K562 (cell line): ENCODE measurements around the gene GIGYF2. TPM values are rescaled to one million over a fixed set of nuclear protein-coding genes. Genes with fewer than 3 reads are reported as not detected.
A peak's percentile ranks its signal among the peaks of the same experiment; 100 is the strongest.

Experiments
- ATAC-seq: fragments of 200-7000 bp; cut with Tn5 transposase; 3 replicates; pipeline ENCODE4 v1.9.1; 2020; ENCODE audit warnings: moderate library complexity
- BruUV-seq: library from RNA; stranded (reverse); fragments of 400-500 nt; replicated peaks from 2 replicates; lab custom pipeline; 2021; lab: Mats Ljungman, UMichigan
- CTCF ChIA-PET: fragments of 300-600 bp; formaldehyde crosslinking; extraction: SDS; loops from one replicate; lab custom pipeline; 2021; ENCODE audit warnings: low intra/inter-chr PET ratio; lab: Yijun Ruan, JAX
- POLR2A ChIA-PET: fragments of 300-600, 350-650 bp; sonication (Branson Sonifier 250); formaldehyde crosslinking; extraction: SDS; loops from one replicate; lab custom pipeline; 2021; ENCODE audit warnings: antibody characterized with exemption, inconsistent platforms; lab: Yijun Ruan, JAX
- DNase-seq, 4 experiments: peaks; one replicate each; pipeline versions ENCODE4 v3.0.0 to v3.0.0-alpha.2; 2011 to 2018; ENCODE audit warnings: low spot score in 3 of 4, mixed read lengths in 3 of 4; ENCODE audit errors: extremely low read depth in 1 of 4
- FAIRE-seq: peaks from 2 replicates; lab custom pipeline; 2011; peaks lifted over from hg19 to GRCh38; lab: Jason Lieb, UNC
- H2AFZ ChIP-seq: 2 replicates; pipeline ENCODE4 v1.6.0; 2011; ENCODE audit warnings: low read depth, low read length, control low read depth, inconsistent platforms
- H3K27ac ChIP-seq: fragments of 200-600 bp; 3 replicates; pipeline ENCODE4 v1.8.0; 2011; ENCODE audit warnings: low read depth, mild to moderate bottlenecking, control low read depth, inconsistent platforms, low read length, moderate library complexity, mixed read lengths; ENCODE audit errors: extremely low read depth
- H3K27me3 ChIP-seq, 2 experiments: fragments of 300-600 bp in 1 of 2; 2 replicates in 1 of 2; 3 replicates in 1 of 2; pipeline versions ENCODE4 v1.6.0 to v1.8.0; 2011; ENCODE audit warnings: inconsistent platforms in 2 of 2, low read length in 2 of 2, mild to moderate bottlenecking in 1 of 2, mixed read lengths in 1 of 2, moderate library complexity in 1 of 2; ENCODE audit not compliant: control insufficient read depth in 2 of 2, insufficient read depth in 2 of 2
- H3K36me3 ChIP-seq: fragments of 300-600 bp; 3 replicates; pipeline ENCODE4 v1.8.0; 2011; ENCODE audit warnings: mild to moderate bottlenecking, low read length, inconsistent platforms; ENCODE audit not compliant: control insufficient read depth, insufficient read depth
- H3K4me1 ChIP-seq, 2 experiments: fragments of 200-600 bp in 1 of 2; replicated peaks in 1 of 2; 2 replicates in 1 of 2; 3 replicates in 1 of 2; pipeline versions ENCODE4 v1.5.1 to v1.8.0; 2011; ENCODE audit warnings: inconsistent platforms in 2 of 2, low read length in 2 of 2, mild to moderate bottlenecking in 1 of 2, mixed read lengths in 1 of 2, moderate library complexity in 1 of 2; ENCODE audit not compliant: control insufficient read depth in 2 of 2, insufficient read depth in 2 of 2
- H3K4me2 ChIP-seq: 2 replicates; pipeline ENCODE4 v1.6.1; 2011; ENCODE audit warnings: low read length, control low read depth, inconsistent platforms, mixed read lengths; ENCODE audit not compliant: insufficient read depth
- H3K4me3 ChIP-seq: fragments of 200-600 bp; sonication (generic), shearing (Covaris generic); 2 replicates; pipeline ENCODE4 v1.5.1; 2016; ENCODE audit warnings: control low read depth, inconsistent platforms
- H3K79me2 ChIP-seq: fragments of 200-600 bp; 3 replicates; pipeline ENCODE4 v1.8.0; 2011; ENCODE audit warnings: low read length, inconsistent platforms; ENCODE audit not compliant: control insufficient read depth, insufficient read depth
- H3K9ac ChIP-seq, 2 experiments: 2 replicates each; pipeline versions ENCODE4 v1.6.0 to v1.6.1; 2011; ENCODE audit warnings: low read depth in 2 of 2, low read length in 2 of 2, control low read depth in 1 of 2, inconsistent platforms in 1 of 2, mild to moderate bottlenecking in 1 of 2, mixed read lengths in 1 of 2; ENCODE audit not compliant: insufficient read depth in 1 of 2
- H3K9me1 ChIP-seq: one replicate; pipeline ENCODE4 v1.6.0; 2011; ENCODE audit warnings: inconsistent platforms, mild to moderate bottlenecking, low read length, moderate library complexity; ENCODE audit not compliant: control insufficient read depth, insufficient read depth
- H3K9me3 ChIP-seq: replicated peaks from 2 replicates; pipeline ENCODE4 v1.5.1; 2011; ENCODE audit warnings: low read depth, low read length, inconsistent platforms; ENCODE audit not compliant: control insufficient read depth, insufficient read depth
- H4K20me1 ChIP-seq: replicated peaks from 2 replicates; pipeline ENCODE4 v1.6.1; 2011; ENCODE audit warnings: low read length, inconsistent platforms, mixed read lengths; ENCODE audit not compliant: control insufficient read depth, insufficient read depth
- C11orf30 ChIP-seq: fragments of 450-650 bp; IDR thresholded peaks from 2 replicates; pipeline ENCODE4 v1.6.1; 2016; ENCODE audit warnings: low read depth, mild to moderate bottlenecking
- CSDE1 ChIP-seq, 2 experiments: fragments of 450-650 bp; IDR thresholded peaks; 2 replicates each; pipeline ENCODE4 v1.6.1; 2016; ENCODE audit warnings: mild to moderate bottlenecking in 1 of 2
- E2F3 ChIP-seq: fragments of 250-450 bp; sonication (Bioruptor Pico); IDR thresholded peaks from 2 replicates; pipeline ENCODE4 v1.4.0; 2020; ENCODE audit warnings: mild to moderate bottlenecking
- FOXJ3 ChIP-seq: sonication (generic); formaldehyde crosslinking; IDR thresholded peaks from 2 replicates; pipeline ENCODE4 v1.4.0; 2020; ENCODE audit warnings: mild to moderate bottlenecking, missing genetic modification reagents
- HDAC1 ChIP-seq, 2 experiments: fragments of 450-650 bp; IDR thresholded peaks; 2 replicates each; pipeline ENCODE4 v1.6.1; 2016 to 2017; ENCODE audit warnings: inconsistent platforms in 1 of 2, mild to moderate bottlenecking in 1 of 2, moderate library complexity in 1 of 2
- NFE2 ChIP-seq: IDR thresholded peaks from 2 replicates; pipeline ENCODE4 v1.6.1; 2014; ENCODE audit warnings: antibody characterized with exemption, low read depth
- RFX5 ChIP-seq: IDR thresholded peaks from 2 replicates; pipeline ENCODE4 v1.6.1; 2011; ENCODE audit warnings: low read depth, mild to moderate bottlenecking, improper control_type of control experiment, low read length
- SMAD2 ChIP-seq: fragments of 150-350 bp; IDR thresholded peaks from 2 replicates; pipeline ENCODE4 v1.6.1; 2014; ENCODE audit warnings: low read depth, mild to moderate bottlenecking, low read length
- ZNF316 ChIP-seq: fragments of 450-650 bp; IDR thresholded peaks from 2 replicates; pipeline ENCODE4 v1.6.1; 2016
- in situ Hi-C: fragments of 300-500 bp; cut with MboI; formaldehyde crosslinking; loops from 4 replicates; pipeline ENCODE4 v1.15.0; 2018; ENCODE audit warnings: inconsistent platforms, mixed read lengths
- intact Hi-C: fragments of 100-400 bp; cut with micrococcal nuclease; formaldehyde crosslinking; loops from 2 replicates; pipeline ENCODE4 v1.14.2; 2022
- polyA plus RNA-seq, 8 experiments: library from polyadenylated mRNA; depleted of rRNA in 4 of 8; stranded (reverse) in 5 of 8; unstranded in 3 of 8; fragments of >200 nt; fragmentation: Nextera tagmentation in 2 of 8; fragmentation: Illumina TruSeq in 1 of 8; extraction: Ambion mirVana in 2 of 8; extraction: Trizol in 1 of 8; gene quantifications; 2 replicates each; pipeline versions ENCODE4 v1.2.1 to v1.2.3, GENCODE V29; 2011 to 2014; ENCODE audit warnings: inconsistent platforms in 1 of 8, missing spikeins in 1 of 8
- total RNA-seq, 7 experiments: library from RNA; depleted of rRNA in 6 of 7; stranded (reverse); fragments of >200 nt in 6 of 7; fragmentation: Illumina TruSeq in 2 of 7; extraction: Trizol in 2 of 7; gene quantifications; 2 replicates each; pipeline versions ENCODE4 v1.2.1 to v1.2.3, GENCODE V29; 2011 to 2021; ENCODE audit warnings: low replicate concordance in 1 of 7
- TF ChIP-seq, protein P1 (sequence below): fragments of 450-650 bp; IDR thresholded peaks from 2 replicates; pipeline ENCODE4 v1.6.1; 2018; ENCODE audit warnings: mild to moderate bottlenecking, low read depth; ENCODE audit not compliant: partially characterized antibody
- TF ChIP-seq, protein P2 (sequence below): sonication (generic); formaldehyde crosslinking; IDR thresholded peaks from 2 replicates; pipeline ENCODE4 v1.8.1; 2023; ENCODE audit warnings: mild to moderate bottlenecking, missing genetic modification reagents
- TF ChIP-seq, protein P3 (sequence below): fragments of 450-650 bp; formaldehyde crosslinking; IDR thresholded peaks from 2 replicates; pipeline ENCODE4 v1.4.0; 2022; ENCODE audit warnings: missing genetic modification characterization
- TF ChIP-seq, protein P4 (sequence below): fragments of 150-350 bp; conservative IDR thresholded peaks from 2 replicates; pipeline ENCODE4 v1.6.1; 2014; ENCODE audit warnings: low read length

The GIGYF2 gene
- total and polyA plus RNA-seq, 9 of the 15 experiments (the other 6 are each of a cell fraction or from before 2014, with no cell fraction given): 12.7 to 52.7 (median 34.9) TPM

DNA sequence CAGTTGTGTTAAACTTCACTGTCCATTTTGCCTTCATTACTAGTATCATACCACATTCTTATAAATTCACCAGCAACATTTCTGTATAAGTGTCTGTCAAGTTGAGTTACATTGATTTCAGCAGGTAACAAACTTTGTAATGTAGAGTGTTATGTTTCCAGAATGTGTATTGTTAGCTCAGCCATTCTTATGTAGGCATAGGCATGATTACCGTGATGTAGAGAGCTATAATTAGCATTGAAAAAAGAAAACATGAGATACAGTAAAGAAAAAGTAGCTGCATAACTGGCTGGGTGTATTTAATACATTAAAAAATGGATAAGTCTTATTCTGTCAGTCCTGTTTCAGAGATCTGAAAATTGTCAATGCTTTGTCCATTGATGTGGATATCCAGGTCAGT lies 70.7 kb downstream of the GIGYF2 start (continued):
- TF ChIP-seq, protein P1, sequence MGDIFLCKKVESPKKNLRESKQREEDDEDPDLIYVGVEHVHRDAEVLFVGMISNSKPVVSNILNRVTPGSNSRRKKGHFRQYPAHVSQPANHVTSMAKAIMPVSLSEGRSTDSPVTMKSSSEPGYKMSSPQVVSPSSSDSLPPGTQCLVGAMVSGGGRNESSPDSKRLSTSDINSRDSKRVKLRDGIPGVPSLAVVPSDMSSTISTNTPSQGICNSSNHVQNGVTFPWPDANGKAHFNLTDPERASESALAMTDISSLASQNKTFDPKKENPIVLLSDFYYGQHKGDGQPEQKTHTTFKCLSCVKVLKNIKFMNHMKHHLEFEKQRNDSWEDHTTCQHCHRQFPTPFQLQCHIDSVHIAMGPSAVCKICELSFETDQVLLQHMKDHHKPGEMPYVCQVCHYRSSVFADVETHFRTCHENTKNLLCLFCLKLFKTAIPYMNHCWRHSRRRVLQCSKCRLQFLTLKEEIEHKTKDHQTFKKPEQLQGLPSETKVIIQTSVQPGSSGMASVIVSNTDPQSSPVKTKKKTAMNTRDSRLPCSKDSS: no peak
- TF ChIP-seq SMAD2: no peak

DNA sequence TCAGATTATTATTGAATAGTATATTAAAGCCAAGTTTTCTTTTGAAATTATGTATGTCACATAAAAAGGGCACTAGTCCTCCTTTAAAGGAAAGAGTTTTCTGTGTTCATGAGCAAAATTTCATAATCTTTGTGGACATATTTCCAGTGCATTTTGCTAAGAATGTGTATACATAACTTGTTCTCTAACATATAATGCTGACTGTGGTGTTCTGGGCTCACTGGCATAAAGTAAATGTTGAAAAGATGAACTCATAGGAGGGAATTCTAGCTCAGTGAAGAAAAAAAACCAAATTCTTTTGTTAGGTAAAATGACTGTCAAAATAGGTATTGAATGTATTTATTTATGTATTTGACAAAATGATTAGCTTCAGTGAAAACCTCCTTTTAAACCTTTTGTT lies 73.1 kb downstream of the GIGYF2 start:
- FAIRE-seq: no peak
- Histone ChIP-seq H3K27me3 (no peaks in the 10 kb centered on the region), H3K4me3 (no peak overlapping the region)
- no peak for ATAC-seq
- TF ChIP-seq, protein P2, sequence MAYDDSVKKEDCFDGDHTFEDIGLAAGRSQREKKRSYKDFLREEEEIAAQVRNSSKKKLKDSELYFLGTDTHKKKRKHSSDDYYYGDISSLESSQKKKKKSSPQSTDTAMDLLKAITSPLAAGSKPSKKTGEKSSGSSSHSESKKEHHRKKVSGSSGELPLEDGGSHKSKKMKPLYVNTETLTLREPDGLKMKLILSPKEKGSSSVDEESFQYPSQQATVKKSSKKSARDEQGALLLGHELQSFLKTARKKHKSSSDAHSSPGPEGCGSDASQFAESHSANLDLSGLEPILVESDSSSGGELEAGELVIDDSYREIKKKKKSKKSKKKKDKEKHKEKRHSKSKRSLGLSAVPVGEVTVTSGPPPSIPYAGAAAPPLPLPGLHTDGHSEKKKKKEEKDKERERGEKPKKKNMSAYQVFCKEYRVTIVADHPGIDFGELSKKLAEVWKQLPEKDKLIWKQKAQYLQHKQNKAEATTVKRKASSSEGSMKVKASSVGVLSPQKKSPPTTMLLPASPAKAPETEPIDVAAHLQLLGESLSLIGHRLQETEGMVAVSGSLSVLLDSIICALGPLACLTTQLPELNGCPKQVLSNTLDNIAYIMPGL (CRISPR knock-in tag): no peak
- TF ChIP-seq RFX5: no peak
- TF ChIP-seq FOXJ3 (CRISPR knock-in tag): no peak
- no peak for TF ChIP-seq CSDE1 (IDR thresholded peaks at IDR 0.05)
- TF ChIP-seq E2F3 (CRISPR knock-in tag): no peak
- TF ChIP-seq, protein P3, sequence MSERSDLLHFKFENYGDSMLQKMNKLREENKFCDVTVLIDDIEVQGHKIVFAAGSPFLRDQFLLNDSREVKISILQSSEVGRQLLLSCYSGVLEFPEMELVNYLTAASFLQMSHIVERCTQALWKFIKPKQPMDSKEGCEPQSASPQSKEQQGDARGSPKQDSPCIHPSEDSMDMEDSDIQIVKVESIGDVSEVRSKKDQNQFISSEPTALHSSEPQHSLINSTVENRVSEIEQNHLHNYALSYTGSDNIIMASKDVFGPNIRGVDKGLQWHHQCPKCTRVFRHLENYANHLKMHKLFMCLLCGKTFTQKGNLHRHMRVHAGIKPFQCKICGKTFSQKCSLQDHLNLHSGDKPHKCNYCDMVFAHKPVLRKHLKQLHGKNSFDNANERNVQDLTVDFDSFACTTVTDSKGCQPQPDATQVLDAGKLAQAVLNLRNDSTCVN (CRISPR knock-in tag): no peak
- TF ChIP-seq, protein P4, sequence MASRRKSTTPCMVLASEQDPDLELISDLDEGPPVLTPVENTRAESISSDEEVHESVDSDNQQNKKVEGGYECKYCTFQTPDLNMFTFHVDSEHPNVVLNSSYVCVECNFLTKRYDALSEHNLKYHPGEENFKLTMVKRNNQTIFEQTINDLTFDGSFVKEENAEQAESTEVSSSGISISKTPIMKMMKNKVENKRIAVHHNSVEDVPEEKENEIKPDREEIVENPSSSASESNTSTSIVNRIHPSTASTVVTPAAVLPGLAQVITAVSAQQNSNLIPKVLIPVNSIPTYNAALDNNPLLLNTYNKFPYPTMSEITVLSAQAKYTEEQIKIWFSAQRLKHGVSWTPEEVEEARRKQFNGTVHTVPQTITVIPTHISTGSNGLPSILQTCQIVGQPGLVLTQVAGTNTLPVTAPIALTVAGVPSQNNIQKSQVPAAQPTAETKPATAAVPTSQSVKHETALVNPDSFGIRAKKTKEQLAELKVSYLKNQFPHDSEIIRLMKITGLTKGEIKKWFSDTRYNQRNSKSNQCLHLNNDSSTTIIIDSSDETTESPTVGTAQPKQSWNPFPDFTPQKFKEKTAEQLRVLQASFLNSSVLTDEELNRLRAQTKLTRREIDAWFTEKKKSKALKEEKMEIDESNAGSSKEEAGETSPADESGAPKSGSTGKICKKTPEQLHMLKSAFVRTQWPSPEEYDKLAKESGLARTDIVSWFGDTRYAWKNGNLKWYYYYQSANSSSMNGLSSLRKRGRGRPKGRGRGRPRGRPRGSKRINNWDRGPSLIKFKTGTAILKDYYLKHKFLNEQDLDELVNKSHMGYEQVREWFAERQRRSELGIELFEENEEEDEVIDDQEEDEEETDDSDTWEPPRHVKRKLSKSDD: no peak
- no peak for TF ChIP-seq NFE2
- TF ChIP-seq C11orf30: 0 out of 2 replicates have a peak, but pooled peaks have one; percentile 11
- no peak for TF ChIP-seq HDAC1 (IDR thresholded peaks at IDR 0.05)
- peak; percentile 49 for TF ChIP-seq ZNF316
- TF ChIP-seq, all 486 proteins: peak for 2
- H3K9ac ChIP-seq: no peak overlapping the region
- H3K4me2 ChIP-seq: no peak overlapping the region
- ChIA-PET POLR2A (no interaction called here), CTCF (no interaction called here)
- H3K36me3 ChIP-seq: peaks cover 56% of the 10 kb centered on the region
- H3K4me1 ChIP-seq: no peaks in the 10 kb centered on the region
- intact Hi-C loops (no loop called here), in situ Hi-C loops (no loop called here)
- no peak for DNase-seq
- no peak overlapping the region for H3K27ac ChIP-seq
- H4K20me1 ChIP-seq: no peaks in the 10 kb centered on the region
- H3K9me1 ChIP-seq: no peaks in the 10 kb centered on the region
- no TSS peak for BruUV-seq
- H3K9me3 ChIP-seq: no peaks in the 10 kb centered on the region
- no peaks in the 10 kb centered on the region for H3K79me2 ChIP-seq
- no peak overlapping the region for H2AFZ ChIP-seq
